ENCODE data around the gene CLIP3. TPM values are rescaled to one million over a fixed set of nuclear protein-coding genes. Genes with fewer than 3 reads are reported as not detected.

Gene CLIP3
- total and polyA plus RNA-seq, 9 of the 15 experiments (the other 6 are each of a cell fraction or from before 2014, with no cell fraction given), result 0.01 to 0.50 (median 0.15) TPM; not detected in 1

GRCh38 chr19:36014012-36014924 lies 18.4 kb downstream of the CLIP3 start, which contains the start of gene ALKBH6 (continued):
- TF ChIP-seq ZNF609 (CRISPR knock-in tag; IDR thresholded peaks at IDR 0.05; ENCODE audit: borderline replicate concordance) (no peak), ZMIZ1 (IDR thresholded peaks at IDR 0.05; ENCODE audit: low read depth in 2 of 2, low read length in 2 of 2) (no peak), FOXM1 (IDR thresholded peaks at IDR 0.05; ENCODE audit: low read depth) (no peak), FOXM1 (CRISPR knock-in tag; IDR thresholded peaks at IDR 0.05; ENCODE audit: low read depth) (no peak), ATF2 (CRISPR knock-in tag; IDR thresholded peaks at IDR 0.05) (no peak), CREB1 (IDR thresholded peaks at IDR 0.05) (peak; percentile 68), CREB1 (CRISPR knock-in tag; IDR thresholded peaks at IDR 0.05) (peak; percentile 81), SIN3A (IDR thresholded peaks at IDR 0.05; ENCODE audit: borderline replicate concordance in 2 of 2, control insufficient read depth in 1 of 2, low read depth in 2 of 2, low read length in 2 of 2) (peak; percentile 60 to 76; a peak in 2 of 4 replicates), HDAC1 (IDR thresholded peaks at IDR 0.05) (peak in 1 of 2 experiments; percentile 87; a peak in 2 of 4 replicates), PHB (CRISPR knock-in tag; IDR thresholded peaks at IDR 0.05) (no peak), PHTF2 (CRISPR knock-in tag; IDR thresholded peaks at IDR 0.05) (no peak)

Data from K562 (cell line).